ENCODE data around the gene CX3CR1.

The CX3CR1 gene

GRCh38 chr3:39291903-39292329 is 12.1 kb upstream of the CX3CR1 start:
- DNase-seq: peak; percentile 63 to 83 (median 79)

- no peak for DNase-seq
These were observed 10.4 kb upstream of the CX3CR1 start for GRCh38 chr3:39290255-39290654.

DNA sequence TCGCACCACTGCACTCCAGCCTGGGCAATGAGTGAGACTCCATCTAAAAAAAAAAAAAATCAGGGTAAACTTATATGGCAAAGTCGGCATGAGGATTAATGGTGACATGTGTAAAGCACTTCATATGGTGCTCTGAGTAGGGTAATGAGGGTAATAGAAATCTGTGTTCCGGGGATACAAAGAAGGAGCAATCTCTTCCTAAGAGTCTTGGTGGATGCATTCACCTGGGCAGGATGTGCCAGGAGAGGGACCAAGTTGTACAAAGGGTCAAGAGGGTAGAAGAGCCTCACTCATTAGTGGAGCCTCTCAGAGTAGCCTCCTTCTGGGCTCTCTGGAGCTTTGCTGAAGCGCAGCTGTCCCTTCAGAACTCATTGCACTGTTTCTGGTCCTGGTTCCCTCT is 9.3 kb upstream of the CX3CR1 start:
- DNase-seq: no peak

GRCh38 chr3:39288300-39288808 is 8.5 kb upstream of the CX3CR1 start:
- DNase-seq: peak; percentile 75 to 87 (median 81)

DNA sequence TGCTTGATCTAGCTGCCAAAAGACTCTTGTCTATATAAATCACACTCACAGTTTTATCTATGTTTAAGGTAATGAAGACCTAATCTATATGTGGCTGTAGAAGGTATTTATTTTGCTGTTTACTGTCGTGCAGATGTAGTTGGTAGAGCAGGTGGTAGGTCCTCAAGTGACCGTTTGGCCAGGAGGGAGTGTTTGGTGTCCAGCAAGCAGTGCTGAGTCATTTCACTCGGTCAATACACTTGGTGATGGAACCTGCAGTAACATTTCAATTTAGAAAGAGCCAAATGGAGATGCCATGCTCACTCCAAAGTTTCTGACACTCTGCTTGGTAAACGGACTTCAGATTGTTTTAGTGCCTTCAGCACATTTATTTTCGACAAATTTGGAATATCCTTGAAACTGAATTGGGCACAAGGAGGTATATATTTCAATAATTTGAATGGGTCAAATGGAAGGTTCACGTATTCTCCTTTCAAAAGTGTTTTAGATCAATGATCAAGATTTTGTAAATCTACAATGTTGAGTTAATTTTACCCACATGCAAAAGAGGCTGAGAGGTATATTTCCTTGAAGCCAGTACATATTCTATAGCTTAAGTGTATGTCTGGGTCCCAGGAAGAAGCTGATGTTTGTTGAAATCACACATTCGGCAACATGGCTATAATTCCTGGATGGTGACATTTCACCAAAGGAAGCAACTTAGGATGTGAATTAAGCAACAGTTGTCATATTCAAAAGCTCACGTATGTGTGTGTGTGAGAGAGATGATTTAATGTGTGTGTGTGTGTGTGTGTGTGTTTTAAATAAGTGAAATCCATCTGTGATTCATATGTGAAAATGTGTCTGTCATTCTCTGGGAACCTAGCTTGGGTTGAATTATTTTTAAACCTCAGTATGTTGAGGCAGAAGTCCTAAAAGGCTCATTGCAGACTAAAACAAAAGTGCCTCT is 7.7 kb upstream of the CX3CR1 start:
- DNase-seq: no peak

DNA sequence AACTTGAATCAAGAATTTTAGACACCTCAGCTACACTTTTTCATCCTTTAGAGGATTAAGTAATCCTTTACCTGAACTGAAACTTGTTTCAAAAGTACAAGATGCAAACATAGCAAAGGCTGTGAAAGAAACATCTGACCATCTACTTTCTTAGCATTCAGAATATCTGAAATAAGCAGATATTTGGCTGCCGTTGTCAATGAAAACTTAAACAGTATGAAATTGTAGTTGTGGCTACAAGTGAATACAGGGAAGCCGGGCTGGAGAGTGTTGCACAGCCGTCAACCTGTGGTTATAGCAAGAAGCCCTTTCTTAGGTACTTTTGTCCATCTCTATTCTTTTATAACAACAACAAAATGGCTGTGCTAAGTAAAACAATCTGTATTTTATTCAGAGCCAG is 6.9 kb upstream of the CX3CR1 start:
- no peak for DNase-seq

GRCh38 chr3:39285332-39285731 is 5.5 kb upstream of the CX3CR1 start:
- DNase-seq: peak in 2 of 4 experiments; percentile 34 to 43

- peak in 3 of 4 experiments; percentile 46 to 51 (median 48) for DNase-seq
These were observed 4.6 kb upstream of the CX3CR1 start for GRCh38 chr3:39284457-39284881.

DNA sequence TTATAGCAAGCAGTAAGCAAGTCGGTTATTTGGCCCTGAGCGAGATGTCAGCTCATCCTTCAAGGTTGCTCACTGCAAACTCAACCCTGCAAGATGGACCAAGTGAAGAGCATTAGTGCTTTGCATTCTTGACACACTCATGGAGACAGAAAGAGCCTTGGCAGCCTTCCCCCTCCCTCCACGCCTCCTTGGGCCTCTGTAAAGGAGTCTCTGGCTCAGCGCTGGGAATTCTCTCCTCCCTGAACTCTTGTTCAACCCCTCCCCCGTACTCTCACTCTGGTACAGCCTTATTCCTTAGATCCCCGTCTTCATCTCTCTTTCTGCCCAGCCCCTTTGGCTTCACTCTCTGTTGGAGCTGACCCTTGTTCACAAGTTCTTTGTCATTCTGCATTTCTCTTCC is 2.2 kb upstream of the CX3CR1 start:
- no peak for DNase-seq

- DNase-seq: peak in 2 of 4 experiments; percentile 30 to 45
These were observed 1.7 kb upstream of the CX3CR1 start for GRCh38 chr3:39281533-39281932.

DNA sequence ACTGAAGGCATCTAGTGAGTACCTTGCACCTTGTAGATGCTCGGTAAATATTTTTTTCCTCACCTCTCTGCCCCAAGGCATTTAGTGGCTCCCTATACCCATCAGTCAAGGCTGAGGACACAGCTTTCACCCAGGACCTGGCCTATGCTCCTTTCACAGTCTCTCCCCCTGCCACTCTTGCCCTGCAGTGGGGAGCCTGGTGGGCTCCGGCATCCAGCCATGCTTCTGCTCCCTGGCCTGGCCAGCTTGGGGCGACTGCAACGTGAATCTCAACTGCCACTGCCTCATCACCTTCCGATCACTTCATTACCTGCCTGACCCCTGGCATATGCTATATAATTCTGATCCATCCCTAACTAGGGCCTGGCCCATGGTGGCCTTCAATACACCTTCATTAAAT is 735 bp upstream of the CX3CR1 start:
- no peak for DNase-seq

GRCh38 chr3:39278616-39278935 is 1.3 kb downstream of the CX3CR1 start:
- no peak for DNase-seq

GRCh38 chr3:39277893-39278615 is 1.8 kb downstream of the CX3CR1 start:
- no peak for DNase-seq

- peak in 3 of 4 experiments; percentile 49 to 59 (median 49) for DNase-seq
These were observed 3.1 kb downstream of the CX3CR1 start for GRCh38 chr3:39276746-39277145.

GRCh38 chr3:39275963-39276593 is 3.8 kb downstream of the CX3CR1 start:
- DNase-seq: no peak

DNA sequence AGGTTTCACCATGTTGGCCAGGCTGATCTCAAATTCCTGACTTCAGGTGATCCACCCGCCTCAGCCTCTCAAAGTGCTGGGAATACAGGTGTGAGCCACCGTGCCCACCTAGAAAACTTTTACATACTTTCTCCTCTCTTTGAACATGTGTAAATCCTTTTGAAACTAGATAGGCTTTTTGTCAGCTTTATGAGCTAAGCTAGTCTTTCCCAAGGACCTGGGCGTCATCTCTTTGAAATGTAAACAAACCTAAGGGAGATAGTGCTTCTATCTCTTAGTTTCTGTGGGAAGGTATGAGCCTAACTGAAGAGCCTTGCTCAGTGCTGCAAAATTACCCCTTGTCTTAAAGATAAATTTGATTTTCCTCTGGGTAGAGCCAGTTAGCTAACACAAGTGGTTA is 4.8 kb downstream of the CX3CR1 start:
- DNase-seq: no peak

DNA sequence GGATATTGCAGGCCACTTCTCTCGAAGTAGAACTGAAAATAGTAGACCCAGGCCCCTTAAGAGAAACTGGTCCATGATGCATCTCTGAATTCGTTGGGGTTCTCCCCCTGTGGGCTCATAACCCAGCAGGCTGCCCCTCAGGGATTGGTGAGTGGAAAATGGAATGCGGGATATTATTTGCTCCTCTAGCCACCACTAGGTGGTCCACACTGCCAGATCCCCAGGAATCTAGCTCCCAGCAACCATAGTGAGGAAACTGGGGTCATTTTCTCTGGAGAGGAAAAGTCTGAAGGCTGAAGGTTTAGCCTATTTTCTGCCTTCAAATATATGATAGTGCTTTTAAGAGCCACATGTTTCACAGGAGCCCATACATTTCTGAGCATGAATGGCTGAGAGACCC is 6.7 kb downstream of the CX3CR1 start:
- DNase-seq: no peak

- DNase-seq: peak; percentile 59 to 81 (median 74)
These were observed 7.6 kb downstream of the CX3CR1 start for GRCh38 chr3:39272191-39272590.

DNA sequence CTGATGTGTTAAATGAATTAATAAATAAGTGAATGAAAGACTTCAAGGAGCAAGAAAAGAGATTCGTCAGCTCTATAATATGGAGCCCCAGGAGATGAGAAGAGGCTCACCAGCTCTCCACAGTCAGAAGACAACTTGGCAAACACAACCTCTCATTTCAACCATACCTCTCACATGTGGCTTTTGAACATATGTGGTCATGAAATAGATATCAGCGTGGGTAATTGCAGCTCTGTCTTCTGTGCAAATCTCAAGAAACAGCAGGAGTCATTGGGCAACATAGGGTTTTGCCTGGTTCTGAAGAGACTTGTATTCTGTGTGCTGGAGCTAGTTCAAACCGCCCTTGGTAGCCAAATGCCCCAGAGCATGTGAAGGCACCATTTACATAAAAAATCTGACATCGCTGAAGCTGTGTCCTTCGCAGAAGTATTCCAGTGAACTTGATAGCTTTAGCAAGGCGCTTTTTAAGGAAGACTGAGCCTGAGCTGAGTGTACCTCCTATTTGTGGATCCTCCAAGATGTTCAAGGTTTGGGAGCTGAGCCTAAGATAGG is 8.4 kb downstream of the CX3CR1 start:
- DNase-seq: no peak

DNA sequence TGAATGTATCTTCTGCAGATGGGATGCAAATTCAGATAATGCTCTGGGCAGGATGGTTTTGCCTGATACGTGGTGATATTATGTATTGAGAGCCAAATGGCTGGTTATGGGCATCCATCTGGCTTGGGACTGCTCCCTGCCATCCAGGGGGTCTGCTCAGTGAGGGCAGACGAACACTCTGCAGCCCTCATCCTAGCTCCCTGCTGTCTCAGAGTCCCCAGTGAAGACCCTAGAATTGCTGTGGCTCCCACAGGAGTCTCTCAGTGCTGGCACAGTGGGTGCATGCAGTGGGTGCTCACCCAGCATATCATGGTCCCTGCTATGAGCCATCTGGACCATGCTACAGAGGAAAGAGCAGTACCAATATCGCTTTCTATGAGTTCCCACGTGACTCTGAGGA is 10.3 kb downstream of the CX3CR1 start:
- no peak for DNase-seq

- DNase-seq: no peak
These were observed 11.3 kb downstream of the CX3CR1 start for GRCh38 chr3:39268549-39268900.

- peak in 3 of 4 experiments; percentile 32 to 63 (median 55) for DNase-seq
These were observed 11.9 kb downstream of the CX3CR1 start for GRCh38 chr3:39267631-39268548.

Measured in suppressor macrophage (primary cell).